ENCODE results near the gene METTL17. TPM values are rescaled to one million over a fixed set of nuclear protein-coding genes. Genes with fewer than 3 reads are reported as not detected.

Gene METTL17
- total RNA-seq, 1 donor from 2014 or later, result 49.0 TPM

- FAIRE-seq (no peak), DNase-seq (ENCODE audit: low read depth) (no peak)
- Histone ChIP-seq H3K4me3 (ENCODE audit: insufficient read depth, low read depth, low read length) (peak overlapping the region; percentile 54), H3K27me3 (ENCODE audit: insufficient read depth, low read length) (peaks cover 23% of the 10 kb centered on the region), H4K20me1 (ENCODE audit: insufficient read depth, low read length) (no peaks in the 10 kb centered on the region), H3K27ac (ENCODE audit: low read depth, low read length) (no peak overlapping the region), H3K4me1 (ENCODE audit: insufficient read depth, low read length) (peaks cover 7% of the 10 kb centered on the region), H3K4me2 (ENCODE audit: low read length) (peak overlapping the region; percentile 81), H3K9me3 (ENCODE audit: insufficient read depth, low read depth, low read length) (no peaks in the 10 kb centered on the region), H2AFZ (ENCODE audit: low read depth, low read length) (peak overlapping the region; percentile 78), H3K36me3 (ENCODE audit: insufficient read depth, low read length) (no peaks in the 10 kb centered on the region), H3K9ac (ENCODE audit: low read length) (peak overlapping the region; percentile 33), H3K79me2 (ENCODE audit: insufficient read depth, low read length) (no peaks in the 10 kb centered on the region)
- peak overlapping the region; percentile 80 for H3K4me3 Mint-ChIP-seq (ENCODE audit: unreplicated experiment)
- H3K4me1 Mint-ChIP-seq (ENCODE audit: low read depth, unreplicated experiment), result peaks cover 18% of the 10 kb centered on the region
- H3K27me3 Mint-ChIP-seq (ENCODE audit: low read depth, unreplicated experiment), result peaks cover 31% of the 10 kb centered on the region
- H3K27ac Mint-ChIP-seq (ENCODE audit: unreplicated experiment), result no peak overlapping the region
- peaks cover 5% of the 10 kb centered on the region for H3K9me3 Mint-ChIP-seq (ENCODE audit: unreplicated experiment)
- H3K36me3 Mint-ChIP-seq (ENCODE audit: low read depth, unreplicated experiment), result peaks cover 6% of the 10 kb centered on the region
- no peak for TF ChIP-seq CTCF (IDR thresholded peaks at IDR 0.05; ENCODE audit: insufficient read depth, low read depth, low read length)
- no peak for TF ChIP-seq EZH2 (IDR thresholded peaks at IDR 0.05; ENCODE audit: insufficient read depth, low read length)
Measured at GRCh38 chr14:21023817-21024584, 34.2 kb downstream of the METTL17 start.

DNA sequence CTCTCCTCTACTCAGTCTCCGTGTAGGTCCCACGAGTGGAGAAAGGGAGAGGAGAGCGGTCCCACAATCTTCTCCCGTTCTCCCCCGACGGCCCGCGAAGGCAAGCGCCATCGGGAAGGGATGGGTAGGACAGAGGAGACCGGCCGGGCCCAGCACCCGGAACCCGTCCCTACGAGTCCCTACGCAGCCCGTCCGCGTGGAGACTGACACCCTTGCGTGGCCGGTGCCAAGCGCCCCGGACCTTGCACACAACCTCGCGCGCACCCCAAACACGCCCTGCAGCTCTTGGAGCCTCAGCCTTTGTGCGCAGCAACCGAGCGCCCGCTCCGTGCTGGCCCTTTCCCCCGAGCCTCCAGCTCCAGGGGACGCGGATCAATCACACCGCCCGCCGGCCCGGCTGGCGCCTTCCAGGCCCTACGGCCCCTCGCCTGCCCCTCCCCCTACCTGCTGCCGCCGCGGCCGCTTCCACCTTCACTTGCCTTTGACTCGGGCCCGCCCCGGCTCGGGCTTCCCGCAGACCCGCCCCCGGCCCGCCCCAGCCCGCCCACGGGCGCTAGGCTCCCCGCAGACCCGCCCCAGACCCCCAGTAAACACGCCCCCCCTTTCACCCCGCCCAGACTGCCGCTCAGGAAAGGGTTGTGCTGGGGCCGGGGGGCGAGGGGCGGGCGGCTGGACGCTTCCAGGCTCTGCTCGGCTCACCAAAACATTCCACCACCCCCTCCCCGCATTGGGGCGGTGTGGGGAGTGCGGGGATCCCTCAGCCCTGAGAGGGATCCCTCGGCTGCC, 35.0 kb downstream of the METTL17 start, which contains the start of gene NDRG2:
Gene NDRG2, minus strand, starts transcription at position 477 of the 786 bp plus-strand sequence. CDS start 1,746 bp downstream, outside the sequence.
- Mint-ChIP-seq H3K4me1 (ENCODE audit: low read depth, unreplicated experiment) (peaks cover 13% of the 10 kb centered on the region), H3K27me3 (ENCODE audit: low read depth, unreplicated experiment) (peaks cover 34% of the 10 kb centered on the region), H3K9me3 (ENCODE audit: unreplicated experiment) (peaks cover 5% of the 10 kb centered on the region), H3K36me3 (ENCODE audit: low read depth, unreplicated experiment) (peaks cover 6% of the 10 kb centered on the region), H3K4me3 (ENCODE audit: unreplicated experiment) (peak within 1 kb of the TSS; percentile 88), H3K27ac (ENCODE audit: unreplicated experiment) (no peak within 1 kb of the TSS)
- peaks cover 23% of the 10 kb centered on the region for H3K27me3 ChIP-seq (ENCODE audit: insufficient read depth, low read length)
- no peaks in the 10 kb centered on the region for H3K36me3 ChIP-seq (ENCODE audit: insufficient read depth, low read length)
- no peak for TF ChIP-seq CTCF (IDR thresholded peaks at IDR 0.05; ENCODE audit: insufficient read depth, low read depth, low read length)
- peak; percentile 84 for TF ChIP-seq EZH2 (IDR thresholded peaks at IDR 0.05; ENCODE audit: insufficient read depth, low read length)
- no peaks in the 10 kb centered on the region for H3K79me2 ChIP-seq (ENCODE audit: insufficient read depth, low read length)
- no peaks in the 10 kb centered on the region for H4K20me1 ChIP-seq (ENCODE audit: insufficient read depth, low read length)
- peak within 1 kb of the TSS; percentile 33 for H3K9ac ChIP-seq (ENCODE audit: low read length)
- H2AFZ ChIP-seq (ENCODE audit: low read depth, low read length), result peak within 1 kb of the TSS; percentile 81
- FAIRE-seq (no peak), DNase-seq (ENCODE audit: low read depth) (no peak)
- H3K9me3 ChIP-seq (ENCODE audit: insufficient read depth, low read depth, low read length), result no peaks in the 10 kb centered on the region
- peak within 1 kb of the TSS; percentile 54 for H3K4me3 ChIP-seq (ENCODE audit: insufficient read depth, low read depth, low read length)
- H3K4me1 ChIP-seq (ENCODE audit: insufficient read depth, low read length), result peaks cover 7% of the 10 kb centered on the region
- peak within 1 kb of the TSS; percentile 81 for H3K4me2 ChIP-seq (ENCODE audit: low read length)
- no peak within 1 kb of the TSS for H3K27ac ChIP-seq (ENCODE audit: low read depth, low read length)

Data from astrocyte (in vitro differentiated cells and primary cell).